Vagina (tissue), 2 donors: ENCODE data around the gene RNPEPL1.

Experiments used
- CTCF ChIP-seq, 3 experiments: fragments of 450-650 bp in 2 of 3; fragments of 200-600 bp in 1 of 3; sonication (generic) in 1 of 3; IDR thresholded peaks; one replicate each; pipeline ENCODE4 v1.5.1; 2017 to 2019; ENCODE audit warnings: antibody characterized with exemption in 3 of 3, mild to moderate bottlenecking in 2 of 3, moderate library complexity in 2 of 3
- POLR2A ChIP-seq, 2 donors: fragments of 450-650 bp; IDR thresholded peaks; one replicate each; pipeline ENCODE4 v1.6.1; 2017; ENCODE audit warnings: antibody characterized with exemption in 2 of 2, mild to moderate bottlenecking in 2 of 2, moderate library complexity in 2 of 2

- TF ChIP-seq CTCF (IDR thresholded peaks at IDR 0.05), result no peak
- no peak for TF ChIP-seq POLR2A (IDR thresholded peaks at IDR 0.05)
Measured at GRCh38 chr2:240525802-240526201, 42.5 kb upstream of the RNPEPL1 start.
